Measurements from ENCODE around the gene LEMD3.

The LEMD3 gene

DNA sequence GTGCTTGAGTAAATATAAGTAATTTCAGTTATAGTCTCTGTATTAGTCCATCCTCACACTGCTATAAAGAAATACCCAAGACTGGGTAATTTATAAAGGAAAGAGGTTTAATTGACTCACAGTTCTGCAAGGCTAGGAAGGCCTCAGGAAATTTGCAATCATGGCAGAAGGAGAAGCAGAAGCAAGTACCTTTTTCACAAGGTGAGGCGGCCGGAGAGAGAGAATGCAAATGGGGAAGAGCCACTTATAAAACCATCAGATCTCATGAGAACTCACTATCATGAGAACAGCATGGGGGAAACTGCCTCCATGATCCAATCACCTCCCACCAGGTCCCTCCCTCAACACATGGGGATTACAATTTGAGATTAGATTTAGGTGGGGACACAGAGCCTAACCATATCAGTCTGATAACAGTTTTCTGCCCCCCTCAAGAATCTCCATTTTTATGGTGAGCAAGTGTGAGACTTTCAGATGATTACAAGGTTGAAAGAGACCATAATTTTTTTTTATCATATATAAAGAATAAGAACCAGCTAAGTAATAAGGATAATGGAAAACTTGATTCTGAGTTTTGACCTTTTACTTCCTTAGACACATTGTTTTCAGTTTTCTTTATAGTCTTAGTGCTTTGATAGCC lies 35.6 kb downstream of the LEMD3 start:
- DNase-seq (ENCODE audit: extremely low read depth in 1 of 2, low read depth in 1 of 2) = no peak

- no peak for DNase-seq (ENCODE audit: extremely low read depth in 1 of 2, low read depth in 1 of 2)
These were observed 36.5 kb downstream of the LEMD3 start for GRCh38 chr12:65205886-65206285.

GRCh38 chr12:65208125-65208524 lies 38.7 kb downstream of the LEMD3 start:
- no peak for DNase-seq (ENCODE audit: extremely low read depth in 1 of 2, low read depth in 1 of 2)

- DNase-seq (ENCODE audit: extremely low read depth in 1 of 2, low read depth in 1 of 2) = no peak
These were observed 39.7 kb downstream of the LEMD3 start for GRCh38 chr12:65208964-65209654.

DNA sequence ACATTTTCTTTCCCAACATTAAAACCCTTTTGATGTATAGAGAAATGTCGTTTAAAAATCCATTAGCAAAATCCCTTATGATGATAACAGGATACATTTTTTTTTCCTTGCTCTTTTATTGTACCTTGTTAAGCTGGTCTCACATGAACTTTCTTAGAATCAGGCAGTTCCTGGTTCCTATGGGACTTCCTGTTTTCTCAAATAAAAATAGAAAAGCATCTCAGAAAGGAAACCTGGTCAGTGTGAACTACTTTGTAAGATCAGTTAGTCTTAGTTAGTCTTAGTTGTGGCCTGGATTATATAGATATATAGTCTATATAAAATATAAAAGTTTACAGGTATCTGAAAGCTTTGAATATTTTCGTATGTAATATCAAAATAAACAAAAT lies 40.3 kb downstream of the LEMD3 start:
- DNase-seq (ENCODE audit: extremely low read depth in 1 of 2, low read depth in 1 of 2) = no peak

DNA sequence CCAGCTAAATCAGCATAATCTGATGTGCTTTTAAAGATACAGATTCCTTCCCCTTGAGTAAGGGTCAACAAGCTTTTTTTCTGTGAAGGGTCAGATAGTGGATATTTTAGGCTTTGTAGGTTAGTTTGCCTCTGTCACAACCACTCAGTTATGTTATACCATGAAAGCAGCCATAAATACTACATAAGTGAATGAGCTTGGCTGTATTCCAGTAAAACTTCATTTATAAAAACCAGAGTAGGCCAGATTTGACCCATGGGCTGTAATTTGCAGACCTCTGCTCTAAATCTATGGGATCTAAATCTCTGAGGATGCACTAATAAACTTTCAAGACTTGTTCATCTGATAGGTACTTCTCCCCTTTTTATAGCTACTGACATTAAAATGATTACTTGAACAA lies 47.7 kb downstream of the LEMD3 start:
- no peak for DNase-seq (ENCODE audit: extremely low read depth in 1 of 2, low read depth in 1 of 2)

DNA sequence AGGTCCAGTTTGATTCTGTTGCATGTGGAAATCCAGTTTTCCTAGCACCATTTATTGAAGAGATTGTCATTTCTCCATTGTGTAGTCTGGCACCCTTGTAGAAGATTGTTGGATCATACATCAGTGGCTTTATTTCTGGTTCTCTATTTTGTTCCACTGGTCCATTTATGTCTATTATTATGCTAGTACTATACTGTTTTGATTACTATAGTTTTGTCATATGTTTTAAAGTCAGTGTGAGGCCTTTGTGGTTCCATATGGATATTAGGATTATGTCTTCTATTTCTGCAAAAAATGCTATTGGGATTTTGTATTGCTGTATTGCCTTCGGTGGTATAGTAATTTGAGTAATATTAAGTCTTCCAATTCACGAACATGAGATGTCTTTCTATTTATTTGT lies 51.4 kb downstream of the LEMD3 start:
- DNase-seq (ENCODE audit: extremely low read depth in 1 of 2, low read depth in 1 of 2) = no peak

GRCh38 chr12:65229441-65229840 lies 60.1 kb downstream of the LEMD3 start:
- DNase-seq (ENCODE audit: extremely low read depth in 1 of 2, low read depth in 1 of 2) = no peak

DNA sequence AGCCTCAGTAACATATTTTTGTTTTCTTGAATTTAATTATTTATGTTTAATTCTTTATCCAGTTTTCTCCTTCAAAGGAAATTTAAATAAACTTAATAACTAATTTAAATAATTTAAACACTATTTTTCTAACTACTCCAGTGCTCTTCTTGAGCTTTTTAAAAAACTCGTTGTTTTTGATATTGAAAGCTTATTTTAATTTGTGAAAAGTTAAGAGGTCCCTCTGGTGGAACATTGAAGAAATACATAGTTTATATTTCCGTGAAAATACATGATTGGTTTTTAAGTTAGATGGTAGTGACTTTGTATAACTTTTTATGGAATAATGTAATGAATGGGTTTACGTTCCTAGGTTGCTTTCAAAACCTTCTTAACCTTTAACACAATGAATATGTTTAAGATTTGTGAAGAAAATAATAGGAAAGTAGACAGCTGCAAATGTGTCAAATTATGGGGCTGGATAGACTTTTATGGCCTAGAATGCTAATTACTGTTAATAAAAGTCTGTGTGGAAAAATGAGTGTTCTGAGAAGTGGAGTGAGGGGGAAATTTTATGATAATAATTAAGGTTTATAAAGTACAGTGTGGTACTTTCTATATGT lies 63.2 kb downstream of the LEMD3 start:
- no peak for DNase-seq (ENCODE audit: extremely low read depth in 1 of 2, low read depth in 1 of 2)

GRCh38 chr12:65237153-65237552 lies 67.8 kb downstream of the LEMD3 start:
- DNase-seq (ENCODE audit: extremely low read depth in 1 of 2, low read depth in 1 of 2) = no peak

GRCh38 chr12:65238609-65239008 lies 69.2 kb downstream of the LEMD3 start:
- no peak for DNase-seq (ENCODE audit: extremely low read depth in 1 of 2, low read depth in 1 of 2)

DNA sequence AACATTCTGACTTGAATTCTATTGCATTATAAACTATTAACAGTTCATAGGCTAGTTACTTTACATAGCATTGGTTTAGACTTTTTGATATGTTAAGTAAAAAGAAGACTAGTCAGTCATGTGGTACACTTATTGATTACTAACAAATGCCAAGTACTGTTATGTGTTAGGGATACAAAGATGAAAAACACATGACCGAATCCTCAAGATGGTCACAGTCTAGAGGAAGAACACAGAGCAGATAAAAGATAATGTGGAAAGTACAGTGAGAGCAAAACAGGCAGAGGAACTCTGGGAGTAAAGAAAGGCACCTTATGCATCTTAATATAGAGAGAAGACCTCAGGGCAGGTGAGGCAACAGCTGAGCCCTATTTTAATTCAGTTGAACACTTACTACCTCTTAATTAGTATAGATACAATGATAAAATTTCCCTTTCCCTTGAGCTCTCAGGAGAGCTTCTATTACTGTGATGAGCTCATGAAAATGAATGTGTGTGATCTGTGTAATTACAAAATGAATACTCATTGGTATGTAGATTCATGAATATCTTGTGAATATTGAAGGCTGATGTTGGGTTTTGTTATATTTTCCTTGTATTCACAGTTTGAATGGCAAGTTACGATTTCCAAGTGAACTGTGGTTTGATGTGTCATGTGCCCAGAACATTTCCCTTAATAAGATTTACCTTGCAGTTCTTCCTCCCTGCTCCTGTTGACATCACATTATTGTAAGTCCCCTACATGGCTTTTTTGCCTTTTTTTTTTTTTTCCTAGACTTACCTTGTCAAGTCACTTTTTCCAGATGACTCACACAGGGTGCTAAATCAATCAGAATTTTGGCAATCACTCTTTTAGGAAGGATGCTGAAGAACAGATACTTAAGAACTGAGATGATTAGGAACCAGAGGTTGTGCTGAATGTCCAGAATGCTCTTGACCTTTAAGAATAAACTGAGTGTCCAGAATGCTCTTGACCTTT lies 79.6 kb downstream of the LEMD3 start:
- no peak for DNase-seq (ENCODE audit: extremely low read depth in 1 of 2, low read depth in 1 of 2)

- DNase-seq (ENCODE audit: extremely low read depth in 1 of 2, low read depth in 1 of 2) = no peak
These were observed 83.1 kb downstream of the LEMD3 start for GRCh38 chr12:65252515-65252914.

GRCh38 chr12:65257986-65258385 lies 88.6 kb downstream of the LEMD3 start:
- DNase-seq (ENCODE audit: extremely low read depth in 1 of 2, low read depth in 1 of 2) = no peak

DNA sequence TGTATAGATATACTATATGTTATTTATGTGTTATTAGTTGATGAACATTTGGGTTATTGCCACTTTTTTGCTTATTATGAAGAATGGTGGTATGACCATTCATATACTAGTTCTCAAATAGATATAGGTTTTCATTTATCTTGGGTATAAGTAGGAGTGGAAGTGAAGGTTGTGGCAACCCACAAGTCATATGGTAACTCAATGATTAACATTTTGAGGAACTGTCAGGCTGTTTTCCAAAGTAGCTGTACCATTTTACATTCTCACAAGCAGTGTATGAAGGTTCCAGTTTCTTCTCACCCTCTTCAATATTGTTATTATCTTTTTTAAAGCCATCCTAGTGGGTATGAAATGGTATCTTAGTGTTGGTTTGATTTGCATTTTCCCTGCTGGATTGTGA lies 90.1 kb downstream of the LEMD3 start:
- DNase-seq (ENCODE audit: extremely low read depth in 1 of 2, low read depth in 1 of 2) = no peak

GRCh38 chr12:65263777-65264176 lies 94.4 kb downstream of the LEMD3 start:
- no peak for DNase-seq (ENCODE audit: extremely low read depth in 1 of 2, low read depth in 1 of 2)

DNA sequence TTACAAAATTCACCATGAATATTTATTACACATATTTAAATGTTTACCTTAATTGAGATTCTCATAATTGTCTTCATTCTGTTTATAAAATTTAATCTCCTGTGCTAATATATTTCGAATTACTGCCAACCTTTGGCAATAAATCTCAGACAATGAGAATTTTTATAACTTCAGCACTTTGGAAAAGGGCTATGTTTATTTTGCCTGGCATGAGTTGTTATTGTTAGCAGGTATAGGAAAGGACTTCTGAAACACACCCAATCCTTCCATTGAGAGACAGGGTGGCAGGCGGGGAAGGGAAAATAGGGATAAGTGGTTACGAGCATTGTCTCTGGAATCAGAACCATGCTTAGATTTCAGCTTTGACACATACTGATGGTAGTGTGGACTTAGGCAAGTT lies 97.0 kb downstream of the LEMD3 start:
- no peak for DNase-seq (ENCODE audit: extremely low read depth in 1 of 2, low read depth in 1 of 2)

DNA sequence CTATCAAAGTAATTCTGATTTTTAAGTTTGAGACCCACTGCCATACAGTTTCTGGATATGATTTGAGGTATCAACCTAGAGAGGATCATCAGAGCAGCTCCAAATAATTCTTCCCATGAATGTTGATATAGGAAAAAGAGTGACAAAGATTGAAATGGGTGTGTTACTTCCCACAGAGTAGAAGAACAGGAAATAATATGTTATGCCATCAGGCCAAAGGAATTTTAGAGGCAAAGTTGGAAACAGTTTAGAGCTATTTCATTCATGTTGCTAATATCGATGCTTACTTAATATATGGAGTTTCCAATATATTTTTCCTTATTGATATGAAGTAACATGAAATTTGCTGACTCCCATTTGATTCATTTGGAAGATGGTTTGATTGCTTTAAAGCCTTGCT lies 100.2 kb downstream of the LEMD3 start:
- no peak for DNase-seq (ENCODE audit: extremely low read depth in 1 of 2, low read depth in 1 of 2)

GRCh38 chr12:65274602-65275272 lies 105.4 kb downstream of the LEMD3 start:
- DNase-seq (ENCODE audit: extremely low read depth in 1 of 2, low read depth in 1 of 2) = no peak

DNA sequence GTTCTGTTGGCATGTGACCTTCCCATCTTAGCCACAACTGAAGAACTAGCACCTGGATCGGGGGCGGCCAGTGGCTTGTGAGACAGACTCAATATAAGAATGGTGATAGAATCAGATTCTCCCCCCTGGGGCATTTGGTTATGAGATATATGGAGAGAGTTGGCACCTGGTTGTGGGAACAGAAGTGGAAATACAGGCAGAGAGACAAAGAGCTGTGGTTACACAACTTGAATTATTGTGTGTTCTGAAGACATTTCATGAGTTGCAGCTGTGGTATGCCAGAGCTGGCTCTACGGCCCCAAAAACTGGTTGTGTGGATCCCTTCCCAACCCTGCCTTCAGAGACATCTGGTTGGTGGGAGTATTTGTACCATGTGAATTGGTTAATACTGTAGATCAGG lies 106.2 kb downstream of the LEMD3 start:
- no peak for DNase-seq (ENCODE audit: extremely low read depth in 1 of 2, low read depth in 1 of 2)

All from stimulated activated CD8-positive, alpha-beta memory T cell treated with anti-CD3 and anti-CD28 coated beads, Interleukin-7, amount 100 ng/mL, for 48 hours (primary cell).